Right hindlimb (tissue), 1 donor: ENCODE data around the gene FNIP2.
A peak's percentile ranks its signal among the peaks of the same experiment; 100 is the strongest.
"Not testable (repeated sequence)": the region's sequence is repeated elsewhere in the genome, so short reads cannot be mapped to it uniquely, and the experiment has no call there.

Experiments used
- DNase-seq: peaks from one replicate; pipeline ENCODE4 v3.0.0-alpha.2; 2018

The FNIP2 gene

DNA sequence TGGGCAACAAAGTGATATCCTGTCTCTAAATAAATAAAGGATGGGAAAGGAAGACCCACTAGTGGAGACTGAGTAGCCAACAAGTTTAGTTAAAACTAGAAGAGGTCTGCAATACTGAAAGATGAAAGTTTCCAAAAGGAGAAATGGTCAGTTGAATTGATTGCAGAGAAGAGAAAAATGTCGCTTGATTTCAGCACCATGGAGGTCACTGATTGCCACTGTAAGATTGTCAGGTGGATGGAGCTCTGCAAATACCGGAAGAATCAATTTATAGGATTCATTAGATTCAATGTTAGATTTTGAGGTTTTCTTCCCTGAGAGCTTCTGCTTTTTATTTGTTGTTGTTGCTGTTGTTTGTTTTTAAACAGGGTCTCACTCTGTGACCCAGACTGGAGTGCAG lies 5.4 kb upstream of the FNIP2 start:
- DNase-seq = no peak

DNA sequence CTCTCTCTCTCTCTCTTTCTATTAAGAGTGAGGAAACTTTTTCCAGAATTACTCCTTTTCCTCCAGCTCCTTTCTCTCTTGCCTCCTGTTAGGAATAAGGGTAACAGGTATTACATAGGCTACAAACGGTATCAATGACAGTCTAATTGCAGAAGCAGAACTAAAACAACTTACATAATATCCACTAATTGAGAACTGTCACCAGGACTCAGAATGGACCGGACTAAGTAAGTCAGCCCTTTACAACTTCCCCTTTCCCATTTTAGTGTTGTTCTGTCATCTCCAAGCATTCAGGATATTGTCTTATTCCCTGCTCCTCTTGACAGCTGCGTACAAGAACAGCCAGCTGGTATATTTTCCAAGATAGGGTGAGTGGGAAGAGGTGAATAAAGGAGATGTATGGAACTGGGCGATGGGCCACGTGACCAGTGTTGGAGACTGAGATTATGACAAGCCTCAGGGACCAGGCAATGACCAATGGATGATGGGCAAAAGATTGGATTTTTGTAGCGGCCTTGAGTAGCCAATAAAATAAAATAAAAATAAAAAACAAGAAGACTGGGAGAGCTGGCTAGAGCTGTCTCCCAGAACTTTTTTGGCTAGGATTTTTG lies 2.3 kb upstream of the FNIP2 start:
- no peak for DNase-seq

DNA sequence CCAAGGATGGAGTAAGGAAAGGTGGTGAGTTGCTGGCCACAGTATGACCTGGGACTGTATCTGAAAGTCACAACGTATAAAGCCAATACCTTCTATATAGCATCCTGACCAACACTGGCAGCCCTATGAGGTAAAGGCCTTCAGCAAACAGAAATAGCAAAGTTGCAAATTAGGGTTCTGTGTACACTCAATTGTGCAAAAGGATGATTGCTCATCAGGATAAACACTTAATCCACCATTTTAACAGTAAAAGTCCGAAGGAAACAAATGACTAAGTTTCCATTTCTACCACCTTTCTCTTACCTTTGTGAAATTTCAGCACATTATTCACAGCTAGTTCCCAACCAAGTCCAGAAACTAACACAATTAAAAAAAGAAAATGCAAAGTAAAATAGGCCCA lies 1.4 kb upstream of the FNIP2 start:
- DNase-seq = no peak

GRCh38 chr4:158769175-158769921 lies 522 bp downstream of the FNIP2 start:
- DNase-seq = peak; percentile 64

DNA sequence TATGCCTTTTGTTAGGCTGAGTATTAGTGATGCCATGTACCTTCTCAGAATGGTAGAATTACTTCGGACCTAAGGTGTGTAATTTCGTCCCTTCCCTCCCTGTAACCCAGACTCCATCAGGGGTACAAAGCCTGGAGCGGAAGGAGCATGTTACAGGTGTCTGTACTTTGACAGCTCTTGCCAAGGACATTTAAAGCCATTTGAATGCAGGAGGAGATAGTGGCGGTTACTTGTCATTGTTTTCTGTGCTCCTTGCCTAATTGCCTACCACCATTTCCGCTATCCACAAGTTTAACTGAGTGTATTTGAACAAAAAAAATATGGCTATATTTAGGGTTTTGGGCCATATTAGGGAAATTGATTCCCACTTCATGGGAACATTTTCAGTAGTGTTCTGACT lies 1.8 kb downstream of the FNIP2 start:
- DNase-seq = no peak

- no peak for DNase-seq
These were observed 3.0 kb downstream of the FNIP2 start for GRCh38 chr4:158771776-158772175.

GRCh38 chr4:158775091-158775651 lies 6.3 kb downstream of the FNIP2 start:
- peak; percentile 23 for DNase-seq

DNA sequence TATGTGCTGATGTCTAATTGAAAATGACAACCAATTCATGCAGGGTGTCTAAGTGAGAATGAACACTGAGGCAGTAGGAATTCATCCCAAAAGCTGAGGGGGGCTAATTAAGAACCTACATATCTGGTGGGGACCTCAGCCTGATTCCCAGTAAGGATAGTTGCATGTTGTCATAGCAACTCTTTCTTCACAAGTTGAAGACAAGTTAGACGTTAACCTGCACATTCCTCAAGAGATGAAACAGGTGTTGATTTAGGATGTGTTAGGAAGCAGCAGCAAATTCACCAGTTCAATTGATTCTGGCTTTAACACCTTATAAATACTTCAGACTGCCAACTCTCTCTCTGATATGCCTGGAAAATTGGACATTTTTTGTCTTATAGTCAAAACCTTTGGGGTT lies 7.3 kb downstream of the FNIP2 start:
- no peak for DNase-seq

- DNase-seq = no peak
These were observed 8.8 kb downstream of the FNIP2 start for GRCh38 chr4:158777423-158778155.

GRCh38 chr4:158778156-158778711 lies 9.4 kb downstream of the FNIP2 start:
- no peak for DNase-seq

GRCh38 chr4:158778712-158779111 lies 9.9 kb downstream of the FNIP2 start:
- no peak for DNase-seq

- DNase-seq = no peak
These were observed 13.1 kb downstream of the FNIP2 start for GRCh38 chr4:158781963-158782362.

DNA sequence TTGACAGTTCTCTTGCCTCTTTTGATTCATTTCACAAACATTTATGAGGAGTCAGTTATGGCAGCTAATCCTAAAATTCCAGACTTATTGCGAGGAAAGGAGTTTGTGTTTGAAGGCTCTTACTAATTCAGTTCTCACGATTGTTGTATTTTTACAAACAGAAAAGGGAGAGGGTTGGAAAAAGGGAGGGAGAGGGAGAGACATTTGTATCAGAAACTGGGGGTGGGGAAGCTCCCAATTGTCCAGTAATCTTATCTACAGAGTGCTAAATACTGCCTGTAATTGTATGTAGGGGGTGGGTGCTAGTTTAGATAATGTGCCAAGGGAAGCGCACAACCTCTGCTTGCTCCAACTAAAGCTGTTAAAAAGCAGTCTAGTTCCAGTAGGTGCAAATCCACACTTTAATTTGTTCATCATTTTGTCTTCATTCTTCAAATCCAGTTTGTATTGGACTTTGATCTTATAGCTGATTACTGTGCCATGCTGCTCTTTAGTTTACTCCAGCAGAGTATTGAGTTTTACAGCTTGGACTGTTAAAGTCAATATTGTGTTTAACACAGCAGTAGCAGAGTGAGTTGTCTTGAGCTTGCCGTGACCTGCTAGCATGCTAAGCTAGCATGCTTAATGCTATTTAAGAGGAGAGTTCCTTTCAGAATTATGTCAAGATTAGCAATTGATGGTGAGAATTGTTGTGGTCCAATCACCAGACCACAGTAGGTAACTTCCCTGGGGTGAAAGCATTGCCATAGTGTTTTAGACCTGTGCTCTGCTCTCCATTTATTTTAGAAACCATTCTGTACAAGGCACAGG lies 13.9 kb downstream of the FNIP2 start:
- no peak for DNase-seq

DNA sequence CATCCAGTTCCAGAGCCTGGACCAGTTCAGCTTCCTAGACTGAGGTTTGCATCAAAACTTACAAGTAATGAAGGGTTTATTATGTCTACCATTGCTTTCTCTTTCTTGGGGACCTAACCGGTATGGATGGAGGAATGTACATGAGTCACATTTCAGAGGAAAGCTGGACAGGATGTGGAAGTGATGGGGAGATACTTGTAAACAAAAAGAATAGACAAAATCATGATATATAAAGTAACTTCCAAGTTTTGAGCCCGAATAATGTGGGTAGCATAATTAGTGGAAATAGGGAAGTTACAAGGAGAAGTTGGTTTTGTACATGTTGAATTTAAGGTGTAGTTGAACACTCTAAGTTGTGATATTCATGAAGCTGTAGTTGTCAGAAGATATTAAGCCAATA lies 15.0 kb downstream of the FNIP2 start:
- DNase-seq = no peak

DNA sequence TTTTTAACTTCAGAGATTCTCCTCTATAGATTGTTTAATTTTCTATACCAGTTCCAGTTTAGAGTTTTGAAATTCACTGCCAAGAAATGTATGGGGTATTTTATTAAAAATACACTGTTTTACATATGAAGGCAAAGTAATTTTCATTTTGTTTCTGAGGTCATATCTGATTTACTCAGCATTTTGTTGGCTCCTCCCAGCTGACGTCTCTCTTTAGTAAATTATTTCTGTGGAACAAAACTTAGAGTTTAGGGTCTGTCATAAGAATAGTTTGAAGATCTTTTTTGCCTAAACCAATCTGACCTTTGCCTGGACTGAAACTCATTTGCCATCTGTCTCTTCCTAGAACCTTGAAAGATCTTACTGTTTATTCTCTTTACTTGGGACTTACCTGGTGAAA lies 16.9 kb downstream of the FNIP2 start:
- no peak for DNase-seq

DNA sequence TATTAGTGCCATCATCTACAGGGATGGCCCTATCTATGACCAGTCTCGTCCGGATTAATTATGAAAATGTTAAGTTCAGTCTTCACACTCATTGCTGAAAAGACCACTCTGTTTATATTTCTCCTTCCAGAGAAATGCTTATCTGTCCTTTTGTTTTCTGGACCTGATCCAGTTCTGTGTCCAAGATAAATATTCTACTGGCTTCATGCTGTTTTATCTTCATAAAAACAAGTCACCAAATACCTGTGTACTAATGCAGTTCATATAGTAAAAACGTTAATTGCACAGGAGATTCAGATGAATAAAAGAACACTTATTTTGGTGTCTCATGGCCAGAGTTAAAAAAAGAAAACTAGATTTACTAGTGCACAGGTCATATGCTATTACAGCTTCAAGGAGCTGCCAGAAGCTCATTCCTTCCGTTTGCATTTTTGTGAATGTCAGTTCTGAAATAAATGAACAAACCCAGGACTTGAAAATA lies 17.3 kb downstream of the FNIP2 start:
- no peak for DNase-seq

GRCh38 chr4:158786955-158787354 lies 18.1 kb downstream of the FNIP2 start:
- DNase-seq = no peak

GRCh38 chr4:158787709-158788475 lies 19.1 kb downstream of the FNIP2 start:
- DNase-seq = no peak

- no peak for DNase-seq
These were observed 19.7 kb downstream of the FNIP2 start for GRCh38 chr4:158788516-158788915.

- no peak for DNase-seq
These were observed 21.0 kb downstream of the FNIP2 start for GRCh38 chr4:158789853-158790252.

DNA sequence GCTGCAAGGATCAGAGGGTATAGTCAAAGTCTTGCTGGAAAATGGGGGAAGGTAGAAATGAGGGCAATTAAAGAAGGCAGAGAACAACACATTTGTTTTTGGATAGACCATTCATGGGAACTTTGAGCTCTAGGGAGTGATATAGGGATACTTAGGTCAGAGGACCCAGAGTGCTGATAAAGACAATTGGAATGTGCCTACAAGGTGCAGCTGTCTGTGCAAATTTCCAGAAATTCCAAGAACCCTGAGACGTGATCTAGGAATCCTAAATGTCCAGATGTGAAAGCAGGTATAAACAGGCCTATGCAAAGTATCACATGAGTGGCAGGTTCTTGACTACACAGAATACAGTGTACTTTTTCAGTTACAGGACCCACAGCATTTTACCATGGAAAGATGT lies 24.2 kb downstream of the FNIP2 start:
- no peak for DNase-seq

DNA sequence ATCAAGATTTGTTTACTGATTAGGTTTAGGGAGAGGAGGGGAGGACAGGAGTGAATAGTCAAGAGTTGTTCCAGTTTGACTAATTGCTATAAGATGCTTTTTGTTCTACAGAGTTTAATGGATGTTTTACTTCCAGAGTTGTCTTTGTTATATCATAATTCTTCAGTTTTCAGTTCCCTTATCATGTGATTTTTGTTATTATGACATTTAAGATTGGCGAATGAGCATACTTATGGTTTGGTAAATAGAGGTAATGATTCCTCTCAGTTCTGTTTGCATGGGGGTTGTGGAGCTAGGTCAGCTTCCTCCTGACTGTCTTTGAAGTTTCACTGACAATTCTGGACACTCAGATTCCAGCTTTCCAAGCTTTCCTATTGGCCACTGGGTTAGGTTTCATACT lies 24.6 kb downstream of the FNIP2 start:
- DNase-seq = not testable (repeated sequence)
